Uterus (tissue), 2 donors: ENCODE results near the gene JARID2.

Experiments used
- POLR2A ChIP-seq, 2 donors: fragments of 450-650 bp; IDR thresholded peaks; one replicate each; pipeline ENCODE4 v1.6.1; 2016; ENCODE audit warnings: antibody characterized with exemption in 2 of 2, mild to moderate bottlenecking in 1 of 2, moderate library complexity in 1 of 2
- TF ChIP-seq, protein P1 (sequence below), 4 experiments: fragments of 200-600 bp in 2 of 4; fragments of 450-650 bp in 2 of 4; sonication (generic) in 2 of 4; IDR thresholded peaks; one replicate each; pipeline ENCODE4 v1.5.1; 2016 to 2019; ENCODE audit warnings: antibody characterized with exemption in 4 of 4, mild to moderate bottlenecking in 2 of 4, moderate library complexity in 1 of 4

DNA sequence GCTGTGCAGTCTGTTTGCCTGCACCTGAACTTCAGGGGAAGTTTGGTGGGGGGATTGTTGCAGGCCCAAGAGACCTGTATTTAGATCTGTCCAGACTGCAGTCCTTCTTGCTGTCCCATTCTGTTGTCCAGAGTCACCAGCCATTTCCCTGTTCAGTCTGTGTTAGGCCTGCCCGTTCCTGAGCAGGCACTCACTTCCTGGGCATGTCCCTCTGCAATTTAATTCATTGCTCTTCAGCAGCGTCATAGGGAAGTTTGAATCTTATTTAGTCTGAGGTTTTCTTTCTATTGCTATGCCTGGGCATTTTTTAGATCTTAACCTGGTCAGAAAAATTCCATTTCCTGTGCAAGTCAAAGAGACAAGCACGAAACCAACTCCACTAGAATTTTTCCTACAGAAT lies 226.8 kb downstream of the JARID2 start:
- no peak for TF ChIP-seq POLR2A (IDR thresholded peaks at IDR 0.05)
- TF ChIP-seq, protein P1, sequence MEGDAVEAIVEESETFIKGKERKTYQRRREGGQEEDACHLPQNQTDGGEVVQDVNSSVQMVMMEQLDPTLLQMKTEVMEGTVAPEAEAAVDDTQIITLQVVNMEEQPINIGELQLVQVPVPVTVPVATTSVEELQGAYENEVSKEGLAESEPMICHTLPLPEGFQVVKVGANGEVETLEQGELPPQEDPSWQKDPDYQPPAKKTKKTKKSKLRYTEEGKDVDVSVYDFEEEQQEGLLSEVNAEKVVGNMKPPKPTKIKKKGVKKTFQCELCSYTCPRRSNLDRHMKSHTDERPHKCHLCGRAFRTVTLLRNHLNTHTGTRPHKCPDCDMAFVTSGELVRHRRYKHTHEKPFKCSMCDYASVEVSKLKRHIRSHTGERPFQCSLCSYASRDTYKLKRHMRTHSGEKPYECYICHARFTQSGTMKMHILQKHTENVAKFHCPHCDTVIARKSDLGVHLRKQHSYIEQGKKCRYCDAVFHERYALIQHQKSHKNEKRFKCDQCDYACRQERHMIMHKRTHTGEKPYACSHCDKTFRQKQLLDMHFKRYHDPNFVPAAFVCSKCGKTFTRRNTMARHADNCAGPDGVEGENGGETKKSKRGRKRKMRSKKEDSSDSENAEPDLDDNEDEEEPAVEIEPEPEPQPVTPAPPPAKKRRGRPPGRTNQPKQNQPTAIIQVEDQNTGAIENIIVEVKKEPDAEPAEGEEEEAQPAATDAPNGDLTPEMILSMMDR (IDR thresholded peaks at IDR 0.05), result no peak
